ENCODE results near the gene CUTC.
"Not testable (repeated sequence)": the region's sequence is repeated elsewhere in the genome, so short reads cannot be mapped to it uniquely, and the experiment has no call there.

The CUTC gene

GRCh38 chr10:99711129-99711719 lies 20.8 kb upstream of the CUTC start:
- H3K4me1 Mint-ChIP-seq = no peaks in the 10 kb centered on the region
- H3K36me3 Mint-ChIP-seq (ENCODE audit: low read depth) = peaks cover 53% of the 10 kb centered on the region
- H3K4me3 Mint-ChIP-seq = no peak overlapping the region
- H3K27ac Mint-ChIP-seq = no peak overlapping the region
- H3K27me3 Mint-ChIP-seq (ENCODE audit: low read depth) = no peaks in the 10 kb centered on the region
- peak; percentile 35 to 43 (median 36) for TF ChIP-seq CTCF (IDR thresholded peaks at IDR 0.05; ENCODE audit: unreplicated experiment in 3 of 3)
- H3K9me3 Mint-ChIP-seq = no peaks in the 10 kb centered on the region

- TF ChIP-seq CTCF (IDR thresholded peaks at IDR 0.05; ENCODE audit: unreplicated experiment in 3 of 3) = no peak
- Mint-ChIP-seq H3K4me1 (no peaks in the 10 kb centered on the region), H3K4me3 (no peak overlapping the region), H3K9me3 (no peaks in the 10 kb centered on the region), H3K36me3 (ENCODE audit: low read depth) (peaks cover 67% of the 10 kb centered on the region), H3K27ac (no peak overlapping the region), H3K27me3 (ENCODE audit: low read depth) (no peaks in the 10 kb centered on the region)
Observed at GRCh38 chr10:99714446-99714845, 17.6 kb upstream of the CUTC start.

GRCh38 chr10:99720387-99720786 lies 11.6 kb upstream of the CUTC start:
- Mint-ChIP-seq H3K9me3 (no peaks in the 10 kb centered on the region), H3K36me3 (ENCODE audit: low read depth) (peaks cover 69% of the 10 kb centered on the region), H3K4me1 (no peaks in the 10 kb centered on the region), H3K27ac (no peak overlapping the region), H3K27me3 (ENCODE audit: low read depth) (no peaks in the 10 kb centered on the region), H3K4me3 (no peak overlapping the region)
- no peak for TF ChIP-seq CTCF (IDR thresholded peaks at IDR 0.05; ENCODE audit: unreplicated experiment in 3 of 3)

- no peak for TF ChIP-seq CTCF (IDR thresholded peaks at IDR 0.05; ENCODE audit: unreplicated experiment in 3 of 3)
- H3K4me1 Mint-ChIP-seq = peaks cover 18% of the 10 kb centered on the region
- no peaks in the 10 kb centered on the region for H3K9me3 Mint-ChIP-seq
- H3K27me3 Mint-ChIP-seq (ENCODE audit: low read depth) = no peaks in the 10 kb centered on the region
- H3K36me3 Mint-ChIP-seq (ENCODE audit: low read depth) = peaks cover 32% of the 10 kb centered on the region
- H3K4me3 Mint-ChIP-seq = peak overlapping the region; percentile 6 to 54 (median 22)
- H3K27ac Mint-ChIP-seq = peak overlapping the region in 2 of 3 experiments; percentile 1 to 10
Observed at GRCh38 chr10:99730026-99730425, 2.0 kb upstream of the CUTC start.

GRCh38 chr10:99731306-99732032 lies 565 bp upstream of the CUTC start:
- Mint-ChIP-seq H3K27ac (peak overlapping the region; percentile 93 to 99 (median 99)), H3K36me3 (ENCODE audit: low read depth) (peaks cover 30% of the 10 kb centered on the region), H3K27me3 (ENCODE audit: low read depth) (no peaks in the 10 kb centered on the region), H3K9me3 (no peaks in the 10 kb centered on the region), H3K4me1 (peaks cover 18% of the 10 kb centered on the region), H3K4me3 (peak overlapping the region; percentile 98 to 100 (median 100))
- no peak for TF ChIP-seq CTCF (IDR thresholded peaks at IDR 0.05; ENCODE audit: unreplicated experiment in 3 of 3)

- Mint-ChIP-seq H3K4me3 (peak overlapping the region; percentile 80 to 88 (median 86)), H3K27ac (peak overlapping the region; percentile 41 to 87 (median 82)), H3K9me3 (no peaks in the 10 kb centered on the region), H3K4me1 (peaks cover 18% of the 10 kb centered on the region), H3K36me3 (ENCODE audit: low read depth) (peaks cover 36% of the 10 kb centered on the region), H3K27me3 (ENCODE audit: low read depth) (no peaks in the 10 kb centered on the region)
- no peak for TF ChIP-seq CTCF (IDR thresholded peaks at IDR 0.05; ENCODE audit: unreplicated experiment in 3 of 3)
Observed at GRCh38 chr10:99733366-99733765, 1.3 kb downstream of the CUTC start.

GRCh38 chr10:99734111-99734510 lies 2.1 kb downstream of the CUTC start:
- Mint-ChIP-seq H3K4me3 (peak overlapping the region in 2 of 3 experiments; percentile 26 to 56), H3K27ac (peak overlapping the region in 1 of 3 experiments; percentile 41)

More at GRCh38 chr10:99734111-99734510, 2.1 kb downstream of the CUTC start:
- peaks cover 18% of the 10 kb centered on the region for H3K4me1 Mint-ChIP-seq
- H3K36me3 Mint-ChIP-seq (ENCODE audit: low read depth) = peaks cover 40% of the 10 kb centered on the region
- not testable (repeated sequence) for H3K9me3 Mint-ChIP-seq; H3K27me3 Mint-ChIP-seq (ENCODE audit: low read depth)
